HG03460 (cell line): Measurements from ENCODE around the gene PRRG3.
"Not testable (repeated sequence)": the region's sequence is repeated elsewhere in the genome, so short reads cannot be mapped to it uniquely, and the experiment has no call there.

Source experiments
- ATAC-seq: cut with Tn5 transposase; IDR thresholded peaks from one replicate; pipeline ENCODE4 v1.9.1; 2021; ENCODE audit not compliant: unreplicated experiment

Gene PRRG3

GRCh38 chrX:151694661-151695582 is at the start of gene PRRG3:
Gene PRRG3 (plus strand): TSS chrX:151695458. CDS start chrX:151698815, 3,357 bp downstream.
- ATAC-seq = no peak

GRCh38 chrX:151675121-151675746 is 20.0 kb upstream of the PRRG3 start:
- ATAC-seq = no peak

DNA sequence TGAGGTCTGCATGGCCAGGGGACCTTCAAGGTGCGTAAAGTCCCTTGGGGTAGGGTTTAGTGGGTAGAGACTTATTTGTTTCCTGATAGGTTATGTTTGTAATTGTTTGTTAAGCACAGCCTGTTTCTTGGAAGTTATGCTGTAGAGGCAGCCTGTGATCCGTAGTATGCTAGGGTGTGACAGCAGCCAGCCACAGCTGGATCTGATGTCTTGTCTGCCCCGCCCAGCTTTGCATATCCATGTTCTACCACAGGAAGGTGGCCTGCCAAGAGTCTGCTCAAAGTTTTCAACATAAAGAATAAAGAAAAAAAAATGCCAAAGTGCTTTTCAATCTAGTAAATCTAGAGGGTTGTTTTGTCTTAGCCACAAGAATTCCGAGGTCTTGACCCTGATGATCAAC is 19.1 kb upstream of the PRRG3 start:
- no peak for ATAC-seq

DNA sequence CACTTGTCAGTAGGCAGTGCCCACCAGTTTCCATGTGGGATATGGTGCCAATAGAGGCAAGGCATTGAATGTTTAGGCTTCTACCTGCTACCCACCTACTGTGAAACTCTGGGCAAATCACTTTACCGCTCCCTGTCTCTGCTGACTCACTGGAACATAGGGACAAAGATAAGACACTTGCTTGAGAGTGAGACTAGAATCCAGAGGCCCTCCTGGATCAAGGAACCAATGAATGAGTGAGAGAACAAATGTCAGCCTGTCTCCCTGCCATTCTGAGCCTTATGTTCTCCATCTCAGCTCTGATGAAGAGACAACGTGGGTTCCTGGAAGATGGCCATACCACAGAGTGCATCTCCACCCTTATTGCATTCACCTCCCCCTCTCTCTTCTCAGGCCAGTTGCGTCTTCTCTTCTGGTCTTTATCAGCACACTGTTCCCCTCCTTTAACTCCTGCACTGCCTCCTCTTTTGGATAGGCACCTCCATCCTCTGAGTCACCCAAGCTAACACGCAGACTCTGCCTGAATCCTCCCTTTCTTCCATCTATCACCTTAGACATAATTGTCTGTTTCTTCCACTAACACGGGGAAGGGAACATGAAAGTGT is 15.4 kb upstream of the PRRG3 start:
- ATAC-seq = no peak

GRCh38 chrX:151680805-151681204 is 14.5 kb upstream of the PRRG3 start:
- ATAC-seq = no peak

DNA sequence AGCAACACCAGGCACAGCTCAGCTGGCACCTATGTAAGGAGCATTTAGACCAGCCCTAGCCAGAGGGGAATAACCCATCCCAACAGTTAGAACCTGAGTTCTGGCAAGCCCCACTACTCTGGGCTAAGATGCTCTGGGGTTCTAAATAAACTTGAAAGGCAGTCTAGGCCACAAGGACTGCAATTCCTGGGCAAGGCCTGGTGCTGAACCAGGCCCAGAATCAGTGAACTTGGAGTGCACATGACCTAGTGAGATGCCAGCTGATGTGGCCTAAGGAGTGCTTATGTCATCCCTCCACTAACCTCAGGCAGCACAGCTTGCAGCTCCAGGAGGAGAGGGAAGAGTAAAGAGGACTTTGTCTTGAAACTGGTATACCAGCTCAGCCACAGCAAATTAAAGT is 7.6 kb upstream of the PRRG3 start:
- ATAC-seq = no peak

DNA sequence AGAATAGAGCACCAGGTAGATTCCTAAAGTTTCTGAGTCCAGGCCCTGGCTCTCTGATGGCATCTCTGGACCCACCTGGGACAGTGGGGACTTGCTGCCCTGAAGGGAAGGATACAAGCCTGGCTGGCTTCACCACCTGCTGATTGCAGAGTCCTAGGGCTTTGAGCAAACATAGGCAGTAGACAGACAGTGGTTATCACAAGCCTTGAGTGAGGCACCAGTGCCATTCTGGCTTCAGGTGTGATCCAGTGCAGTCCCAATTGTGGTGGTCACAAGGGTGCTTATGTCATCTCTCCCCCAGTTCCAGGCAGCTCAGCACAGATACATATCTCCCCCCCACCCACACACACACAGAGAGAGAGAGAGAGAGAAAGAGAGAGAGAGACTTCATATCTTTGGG is 6.6 kb upstream of the PRRG3 start:
- ATAC-seq = no peak

- no peak for ATAC-seq
These were observed 2.4 kb upstream of the PRRG3 start for GRCh38 chrX:151692825-151693224.

DNA sequence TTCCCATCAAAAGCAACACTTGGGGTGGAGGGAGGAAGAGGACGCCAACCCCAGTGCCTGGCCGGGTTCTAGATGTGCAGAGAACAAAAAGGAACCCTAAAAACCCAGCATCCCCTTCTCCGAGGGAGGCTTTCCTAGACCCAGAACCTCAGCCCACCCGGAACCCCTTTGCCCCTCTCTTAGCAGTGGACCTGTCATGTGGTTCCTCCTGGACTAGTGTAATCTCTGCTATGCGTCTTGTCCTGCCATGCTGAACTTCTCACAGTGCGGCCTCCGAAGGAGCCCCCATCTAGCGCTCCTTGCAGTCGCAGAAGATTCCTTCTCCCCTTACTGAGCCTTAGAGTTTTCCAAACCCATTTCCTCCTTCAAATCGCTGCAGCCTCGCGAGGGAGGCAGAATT is 1.1 kb upstream of the PRRG3 start:
- no peak for ATAC-seq

DNA sequence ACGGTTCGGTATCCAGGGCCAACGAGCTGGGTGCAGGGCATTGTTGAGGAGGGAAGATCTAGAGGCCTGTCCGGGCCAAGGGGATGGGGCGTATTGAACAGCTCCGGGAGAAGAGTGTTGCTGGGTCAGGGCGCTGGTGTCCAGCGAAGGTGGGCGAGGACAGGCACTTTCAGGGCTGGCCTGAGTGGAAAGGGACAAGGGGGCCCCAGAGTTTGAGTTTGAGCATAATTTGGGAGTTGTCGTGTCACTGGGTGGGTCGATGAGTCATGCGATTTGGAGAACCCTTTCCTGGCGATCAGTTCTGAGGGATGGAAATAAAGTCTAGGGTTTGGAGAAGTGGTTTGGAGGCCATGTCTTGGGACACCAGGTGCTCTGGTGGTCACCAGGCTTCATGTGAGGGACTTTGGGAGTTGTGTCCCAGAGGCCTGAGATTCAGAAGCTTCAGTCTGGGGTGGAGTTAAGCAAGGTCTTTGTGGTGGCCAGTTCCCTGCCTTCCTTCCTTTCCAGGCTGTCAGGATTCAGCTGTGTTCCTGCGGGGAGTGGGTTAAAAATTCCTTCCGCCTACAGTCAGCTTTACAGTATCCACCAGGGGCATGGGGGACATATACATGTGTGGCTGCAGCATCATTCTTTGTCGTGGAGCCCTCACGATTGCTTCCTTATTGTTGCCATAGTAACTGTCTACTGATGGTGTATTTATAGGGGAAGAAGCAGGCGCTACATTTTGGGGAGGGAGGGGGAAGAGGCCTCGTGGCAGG is 504 bp downstream of the PRRG3 start:
- ATAC-seq = no peak

GRCh38 chrX:151697082-151697481 is 1.8 kb downstream of the PRRG3 start:
- not testable (repeated sequence) for ATAC-seq

DNA sequence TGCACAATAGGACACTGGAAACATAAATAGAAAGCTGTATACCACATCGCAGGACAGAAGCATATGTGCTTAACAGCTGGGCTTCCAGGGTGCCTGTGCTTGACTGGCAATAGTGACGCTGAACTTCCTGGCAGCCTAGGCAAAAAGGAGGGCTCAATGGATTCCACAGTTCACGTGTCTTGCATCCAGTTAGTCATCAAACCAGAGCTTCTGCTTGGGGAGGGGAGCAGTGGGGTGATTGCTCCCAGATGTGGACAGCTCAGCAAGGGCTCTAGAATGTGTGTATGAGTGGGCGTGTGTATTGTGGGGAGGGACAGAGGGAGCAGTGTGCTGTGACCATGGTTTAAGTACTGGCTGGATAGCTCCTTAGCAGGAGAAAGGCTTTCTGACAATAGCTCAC is 2.3 kb downstream of the PRRG3 start:
- ATAC-seq = no peak

DNA sequence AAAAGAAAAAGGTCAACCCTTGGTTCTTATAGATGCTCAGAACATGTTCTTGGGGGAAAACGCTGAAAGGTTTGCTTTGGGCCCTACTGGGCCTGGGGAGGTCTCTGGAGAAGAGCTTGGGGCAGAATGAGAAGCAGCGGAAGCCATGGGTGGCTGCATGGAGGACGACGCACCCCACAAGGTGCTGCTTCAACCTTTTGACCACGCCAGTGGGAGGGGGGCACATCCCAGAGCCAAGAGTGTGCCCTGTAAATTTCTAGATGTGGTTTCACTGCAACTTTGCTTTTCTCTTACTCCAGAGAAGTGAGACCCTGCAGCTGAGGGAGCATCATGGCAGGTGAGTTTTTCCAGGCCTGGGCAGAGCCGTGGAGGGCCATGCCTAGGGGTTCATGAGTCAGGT is 3.2 kb downstream of the PRRG3 start:
- ATAC-seq = no peak

GRCh38 chrX:151699746-151700145 is 4.5 kb downstream of the PRRG3 start:
- no peak for ATAC-seq

DNA sequence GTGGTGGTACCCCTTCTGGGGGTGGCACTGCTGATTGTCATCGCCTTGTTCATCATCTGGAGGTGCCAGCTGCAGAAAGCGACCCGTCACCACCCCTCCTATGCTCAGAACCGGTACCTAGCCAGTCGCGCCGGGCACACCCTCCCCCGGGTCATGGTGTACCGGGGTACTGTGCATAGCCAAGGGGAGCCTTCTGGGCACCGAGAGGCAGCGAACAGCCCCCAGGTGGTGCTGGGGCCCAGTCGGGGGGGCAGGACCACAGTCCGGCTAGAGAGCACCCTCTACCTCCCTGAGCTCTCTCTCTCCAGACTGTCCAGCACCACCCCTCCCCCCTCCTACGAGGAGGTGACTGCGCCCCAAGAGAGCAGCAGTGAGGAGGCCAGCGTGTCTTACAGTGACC is 5.3 kb downstream of the PRRG3 start:
- no peak for ATAC-seq

DNA sequence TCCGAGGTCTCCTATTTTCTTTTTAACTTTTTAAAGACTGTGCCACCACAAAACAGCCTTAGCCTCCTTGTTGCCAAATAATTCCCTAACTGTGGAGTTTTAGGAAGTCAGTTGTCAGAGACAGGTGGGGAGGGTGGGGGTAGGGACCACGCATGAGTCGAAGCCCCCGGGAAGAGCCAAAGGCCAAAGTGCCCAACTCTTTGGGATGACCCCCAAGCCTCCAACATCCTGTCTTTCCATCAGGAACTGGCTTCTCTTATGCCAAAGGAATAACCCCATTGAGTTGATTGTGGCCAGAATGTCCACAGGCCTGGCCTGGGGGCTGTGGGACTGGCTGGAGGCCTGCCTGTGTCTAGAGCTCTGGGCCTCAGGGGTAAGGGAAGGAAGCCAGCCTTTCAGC is 5.8 kb downstream of the PRRG3 start:
- no peak for ATAC-seq

GRCh38 chrX:151701531-151701930 is 6.3 kb downstream of the PRRG3 start:
- ATAC-seq = no peak

DNA sequence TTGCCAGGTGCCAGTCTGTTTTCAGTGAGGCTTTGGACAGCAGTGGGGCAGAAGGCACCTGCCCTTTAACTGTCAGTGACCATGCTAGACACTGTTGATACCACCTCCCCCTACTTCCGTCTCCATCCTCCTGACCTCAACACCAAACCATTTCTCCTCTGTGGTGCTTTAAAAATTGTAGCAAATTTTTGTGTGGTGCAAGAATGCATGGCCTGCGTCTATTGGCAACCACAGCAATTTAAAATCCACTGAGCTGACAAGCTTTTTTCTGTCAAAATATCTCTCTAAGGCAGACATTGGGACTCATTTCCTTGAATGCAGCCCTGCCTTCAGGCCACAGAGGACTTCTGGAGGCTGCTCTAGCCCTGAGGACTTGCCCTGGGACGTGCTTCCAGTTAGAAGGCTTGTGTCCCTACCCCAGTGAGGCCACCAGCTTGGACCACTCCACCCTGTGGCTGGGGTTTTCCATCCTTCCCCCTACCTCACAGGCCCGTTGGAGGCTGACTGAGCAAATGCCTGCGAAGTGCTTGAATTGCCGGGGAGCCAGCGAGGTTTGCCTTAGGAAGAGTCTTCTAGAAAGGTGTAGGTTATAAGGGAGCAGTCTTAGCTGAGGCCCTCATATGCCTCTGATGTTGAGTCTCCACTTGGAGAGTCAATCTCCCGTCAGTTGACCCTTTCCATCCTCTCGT is 6.9 kb downstream of the PRRG3 start:
- no peak for ATAC-seq

DNA sequence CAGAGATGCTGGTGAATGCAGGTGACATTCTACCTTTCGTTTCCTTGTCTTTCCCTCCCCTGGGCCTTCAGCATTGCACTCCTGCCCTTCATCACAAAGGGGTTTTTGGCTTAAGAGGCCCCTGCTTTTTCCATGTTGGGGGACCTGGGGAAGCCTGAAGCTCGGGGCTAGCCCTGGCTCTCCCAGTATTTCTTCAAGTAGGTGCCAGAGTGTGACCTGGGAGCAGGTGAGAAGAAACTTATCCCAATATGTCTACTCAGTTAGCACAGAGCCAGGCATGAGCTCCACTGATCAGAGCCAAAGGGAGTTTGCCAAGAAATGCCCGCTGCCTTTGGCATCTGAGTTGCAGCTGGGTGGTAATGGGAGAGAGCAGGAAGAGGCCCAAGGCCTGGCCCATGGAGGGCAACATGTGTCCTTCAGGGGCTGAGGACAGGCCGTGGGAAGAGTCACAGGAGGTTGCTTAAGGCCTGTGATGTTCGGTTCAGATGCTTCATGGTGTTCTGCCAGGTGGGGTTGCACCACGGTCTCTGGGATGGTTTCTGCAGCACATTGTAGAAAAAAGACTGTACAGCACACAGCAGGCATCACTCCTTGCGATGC is 7.6 kb downstream of the PRRG3 start:
- ATAC-seq = no peak

DNA sequence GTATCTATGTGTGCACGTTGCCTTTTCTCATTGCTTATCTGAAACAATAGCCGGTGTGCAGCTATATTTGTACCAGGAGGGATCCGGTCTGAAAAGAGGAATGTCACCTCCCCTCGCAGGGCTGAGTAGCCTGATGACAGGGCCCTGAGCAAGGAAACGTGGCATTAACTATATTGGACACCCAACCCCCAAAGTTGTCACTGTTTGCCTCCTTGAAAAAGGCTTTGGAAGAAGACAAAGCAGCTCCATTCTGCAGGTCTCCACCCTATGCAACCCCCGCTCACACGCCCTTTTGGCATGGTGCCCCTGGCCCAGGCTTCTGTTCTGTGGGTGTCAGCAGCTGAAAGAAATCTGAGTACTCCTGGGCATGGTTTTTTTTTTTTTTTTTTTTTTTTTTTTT is 8.2 kb downstream of the PRRG3 start:
- ATAC-seq = no peak
